HK-2 (cell line): ENCODE results near the gene CD180.
"Not testable (repeated sequence)": the region's sequence is repeated elsewhere in the genome, so short reads cannot be mapped to it uniquely, and the experiment has no call there.

ENCODE experiments used
- DNase-seq: peaks from one replicate; pipeline ENCODE4 v3.0.0-alpha.2; 2018; ENCODE audit not compliant: unreplicated experiment

Gene CD180

GRCh38 chr5:67188274-67189078 is 8.1 kb downstream of the CD180 start:
- no peak for DNase-seq

GRCh38 chr5:67187006-67187715 is 9.4 kb downstream of the CD180 start:
- no peak for DNase-seq

- no peak for DNase-seq
Measured at GRCh38 chr5:67183859-67184258, 12.7 kb downstream of the CD180 start.

- no peak for DNase-seq
Measured at GRCh38 chr5:67182301-67182790, 14.3 kb downstream of the CD180 start.

GRCh38 chr5:67181648-67182221 is 14.9 kb downstream of the CD180 start:
- no peak for DNase-seq

GRCh38 chr5:67179697-67180361 is 16.8 kb downstream of the CD180 start:
- DNase-seq, result no peak

- DNase-seq, result no peak
Measured at GRCh38 chr5:67178966-67179365, 17.6 kb downstream of the CD180 start.

GRCh38 chr5:67178085-67178484 is 18.5 kb downstream of the CD180 start:
- DNase-seq, result no peak

GRCh38 chr5:67176936-67177335 is 19.7 kb downstream of the CD180 start:
- no peak for DNase-seq

GRCh38 chr5:67173959-67174358 is 22.6 kb downstream of the CD180 start:
- DNase-seq, result no peak

- DNase-seq, result not testable (repeated sequence)
Measured at GRCh38 chr5:67173351-67173750, 23.2 kb downstream of the CD180 start.

GRCh38 chr5:67170767-67171166 is 25.8 kb downstream of the CD180 start:
- DNase-seq, result no peak

- no peak for DNase-seq
Measured at GRCh38 chr5:67168069-67168468, 28.5 kb downstream of the CD180 start.

GRCh38 chr5:67166460-67167285 is 29.9 kb downstream of the CD180 start:
- DNase-seq, result no peak

- no peak for DNase-seq
Measured at GRCh38 chr5:67165526-67166459, 30.8 kb downstream of the CD180 start.

- no peak for DNase-seq
Measured at GRCh38 chr5:67164856-67165525, 31.6 kb downstream of the CD180 start.

GRCh38 chr5:67163863-67164595 is 32.6 kb downstream of the CD180 start:
- no peak for DNase-seq

GRCh38 chr5:67163231-67163756 is 33.3 kb downstream of the CD180 start:
- no peak for DNase-seq

- no peak for DNase-seq
Measured at GRCh38 chr5:67161767-67162166, 34.8 kb downstream of the CD180 start.
